Neural crest cell (in vitro differentiated cells): ENCODE measurements around the gene SC5D. TPM values are rescaled to one million over a fixed set of nuclear protein-coding genes. Genes with fewer than 3 reads are reported as not detected.

Experiments
- DNase-seq: peaks from one replicate; pipeline ENCODE4 v3.0.0; 2021; ENCODE audit warnings: low read depth, mixed read lengths, low spot score
- H3K27ac Mint-ChIP-seq: one replicate; pipeline ENCODE4 v1.8.0; 2021; ENCODE audit warnings: mild to moderate bottlenecking, mixed read lengths; ENCODE audit not compliant: unreplicated experiment
- H3K27me3 Mint-ChIP-seq: 2 replicates; pipeline ENCODE4 v1.8.0; 2021; ENCODE audit warnings: low read depth, mild to moderate bottlenecking, mixed read lengths
- H3K36me3 Mint-ChIP-seq: 2 replicates; pipeline ENCODE4 v1.8.0; 2021; ENCODE audit warnings: low read depth, mild to moderate bottlenecking, mixed read lengths
- H3K4me1 Mint-ChIP-seq: 2 replicates; pipeline ENCODE4 v1.8.0; 2021; ENCODE audit warnings: mixed read lengths
- H3K4me3 Mint-ChIP-seq: one replicate; pipeline ENCODE4 v1.8.0; 2021; ENCODE audit warnings: mild to moderate bottlenecking, mixed read lengths
- H3K9me3 Mint-ChIP-seq: 2 replicates; pipeline ENCODE4 v1.8.0; 2021; ENCODE audit warnings: mixed read lengths
- total RNA-seq: library from RNA; stranded (reverse); gene quantifications from 2 replicates; pipeline ENCODE4 v1.2.1, GENCODE V29; 2021
- TF ChIP-seq, protein P1 (sequence below): fragments of 200-600 bp; sonication (generic); conservative IDR thresholded peaks from 2 replicates; pipeline ENCODE4 v1.5.0; 2021; ENCODE audit warnings: antibody characterized with exemption, mild to moderate bottlenecking

Gene SC5D
- total RNA-seq, 1 donor from 2014 or later: 76.4 TPM

DNA sequence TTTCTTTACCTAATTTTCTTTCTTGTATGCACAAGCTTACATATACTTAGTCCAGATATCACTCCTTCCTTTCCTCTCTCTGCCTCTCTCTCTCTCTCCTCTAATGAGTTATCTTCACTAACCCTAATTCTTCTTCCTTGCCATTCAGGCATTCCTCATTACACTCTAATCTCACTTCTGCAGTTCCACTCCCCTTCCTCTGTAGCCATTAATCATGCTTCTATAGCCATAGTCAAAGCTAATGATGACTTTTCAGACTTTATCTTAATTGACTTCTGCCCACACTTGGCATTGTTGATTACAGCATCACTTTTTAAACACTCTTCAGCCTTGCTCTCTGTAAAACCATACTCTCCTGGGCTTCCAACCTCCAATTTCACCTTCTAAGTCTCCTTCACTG lies 35.3 kb upstream of the SC5D start:
- Mint-ChIP-seq H3K9me3 (peaks cover 16% of the 10 kb centered on the region), H3K4me3 (no peak overlapping the region), H3K36me3 (peaks cover 7% of the 10 kb centered on the region), H3K27ac (no peak overlapping the region), H3K27me3 (no peaks in the 10 kb centered on the region), H3K4me1 (no peaks in the 10 kb centered on the region)
- no peak for DNase-seq
- TF ChIP-seq, protein P1, sequence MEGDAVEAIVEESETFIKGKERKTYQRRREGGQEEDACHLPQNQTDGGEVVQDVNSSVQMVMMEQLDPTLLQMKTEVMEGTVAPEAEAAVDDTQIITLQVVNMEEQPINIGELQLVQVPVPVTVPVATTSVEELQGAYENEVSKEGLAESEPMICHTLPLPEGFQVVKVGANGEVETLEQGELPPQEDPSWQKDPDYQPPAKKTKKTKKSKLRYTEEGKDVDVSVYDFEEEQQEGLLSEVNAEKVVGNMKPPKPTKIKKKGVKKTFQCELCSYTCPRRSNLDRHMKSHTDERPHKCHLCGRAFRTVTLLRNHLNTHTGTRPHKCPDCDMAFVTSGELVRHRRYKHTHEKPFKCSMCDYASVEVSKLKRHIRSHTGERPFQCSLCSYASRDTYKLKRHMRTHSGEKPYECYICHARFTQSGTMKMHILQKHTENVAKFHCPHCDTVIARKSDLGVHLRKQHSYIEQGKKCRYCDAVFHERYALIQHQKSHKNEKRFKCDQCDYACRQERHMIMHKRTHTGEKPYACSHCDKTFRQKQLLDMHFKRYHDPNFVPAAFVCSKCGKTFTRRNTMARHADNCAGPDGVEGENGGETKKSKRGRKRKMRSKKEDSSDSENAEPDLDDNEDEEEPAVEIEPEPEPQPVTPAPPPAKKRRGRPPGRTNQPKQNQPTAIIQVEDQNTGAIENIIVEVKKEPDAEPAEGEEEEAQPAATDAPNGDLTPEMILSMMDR: no peak

DNA sequence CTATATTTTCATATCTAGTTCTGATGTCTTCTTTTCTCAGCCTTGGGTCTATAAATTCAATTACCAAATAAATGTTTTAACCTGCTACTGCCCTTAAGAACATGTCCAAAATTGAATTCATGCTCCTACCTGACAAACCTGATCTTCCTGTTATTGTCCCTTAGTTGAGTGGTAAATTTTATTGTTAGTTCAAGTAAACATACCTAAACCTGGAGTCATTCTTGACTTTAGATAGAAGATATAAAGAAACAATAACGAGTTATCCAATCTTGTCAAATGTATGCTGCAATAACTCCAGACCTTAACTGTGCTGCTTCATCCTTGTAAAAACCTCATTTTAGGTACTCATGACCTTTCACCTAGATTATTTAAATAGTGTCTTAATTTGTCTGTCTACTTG lies 34.6 kb upstream of the SC5D start:
- Mint-ChIP-seq H3K27ac (no peak overlapping the region), H3K9me3 (peaks cover 19% of the 10 kb centered on the region), H3K4me1 (no peaks in the 10 kb centered on the region), H3K4me3 (no peak overlapping the region), H3K27me3 (no peaks in the 10 kb centered on the region), H3K36me3 (peaks cover 9% of the 10 kb centered on the region)
- TF ChIP-seq, protein P1: no peak
- DNase-seq: no peak

DNA sequence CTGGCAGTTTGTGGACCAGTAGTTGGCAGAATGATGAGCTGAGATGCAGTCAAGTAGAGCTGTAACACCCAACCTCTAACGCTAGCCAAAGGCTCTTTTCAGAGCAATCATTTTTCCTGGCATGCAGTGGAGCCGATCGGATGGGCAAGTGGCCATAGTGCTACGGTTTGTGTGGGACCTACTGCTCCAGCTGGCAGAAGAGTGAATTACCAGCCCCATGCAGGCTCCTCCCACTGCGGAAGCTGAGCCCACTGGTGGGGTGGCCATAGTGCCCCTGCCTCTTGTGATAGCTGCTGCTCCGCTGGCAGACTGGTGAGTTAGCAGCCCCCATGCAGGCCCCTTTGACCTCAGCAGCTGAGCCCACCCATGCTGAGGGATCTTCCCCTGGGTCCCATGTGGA lies 27.0 kb upstream of the SC5D start:
- no peak for DNase-seq
- TF ChIP-seq, protein P1: no peak
- Mint-ChIP-seq H3K27ac (no peak overlapping the region), H3K36me3 (peaks cover 8% of the 10 kb centered on the region), H3K27me3 (no peaks in the 10 kb centered on the region), H3K9me3 (peaks cover 20% of the 10 kb centered on the region), H3K4me1 (peaks cover 21% of the 10 kb centered on the region), H3K4me3 (no peak overlapping the region)

DNA sequence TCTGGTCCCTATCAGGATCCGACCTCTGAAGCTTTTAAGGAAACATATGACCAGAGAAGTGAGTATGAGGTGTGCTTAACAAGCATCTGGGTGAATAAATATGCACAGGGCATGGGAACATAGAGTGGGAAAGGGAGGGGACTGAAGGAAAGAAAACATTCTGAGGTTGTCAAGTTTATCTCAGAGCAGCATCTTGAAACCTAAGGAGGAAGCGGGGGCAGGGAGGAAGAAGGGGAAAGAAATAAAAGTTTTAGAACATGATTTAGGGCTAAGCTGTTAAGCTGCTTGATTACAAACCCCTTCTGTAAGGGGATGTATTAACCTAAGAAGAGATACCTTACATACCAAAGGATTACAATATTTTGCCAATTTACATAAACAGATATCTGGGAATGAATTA lies 24.0 kb upstream of the SC5D start:
- TF ChIP-seq, protein P1: no peak
- peaks cover 7% of the 10 kb centered on the region for H3K9me3 Mint-ChIP-seq
- H3K4me1 Mint-ChIP-seq: peaks cover 27% of the 10 kb centered on the region
- H3K36me3 Mint-ChIP-seq: no peaks in the 10 kb centered on the region
- no peak overlapping the region for H3K4me3 Mint-ChIP-seq
- no peak overlapping the region for H3K27ac Mint-ChIP-seq
- H3K27me3 Mint-ChIP-seq: no peaks in the 10 kb centered on the region
- no peak for DNase-seq

DNA sequence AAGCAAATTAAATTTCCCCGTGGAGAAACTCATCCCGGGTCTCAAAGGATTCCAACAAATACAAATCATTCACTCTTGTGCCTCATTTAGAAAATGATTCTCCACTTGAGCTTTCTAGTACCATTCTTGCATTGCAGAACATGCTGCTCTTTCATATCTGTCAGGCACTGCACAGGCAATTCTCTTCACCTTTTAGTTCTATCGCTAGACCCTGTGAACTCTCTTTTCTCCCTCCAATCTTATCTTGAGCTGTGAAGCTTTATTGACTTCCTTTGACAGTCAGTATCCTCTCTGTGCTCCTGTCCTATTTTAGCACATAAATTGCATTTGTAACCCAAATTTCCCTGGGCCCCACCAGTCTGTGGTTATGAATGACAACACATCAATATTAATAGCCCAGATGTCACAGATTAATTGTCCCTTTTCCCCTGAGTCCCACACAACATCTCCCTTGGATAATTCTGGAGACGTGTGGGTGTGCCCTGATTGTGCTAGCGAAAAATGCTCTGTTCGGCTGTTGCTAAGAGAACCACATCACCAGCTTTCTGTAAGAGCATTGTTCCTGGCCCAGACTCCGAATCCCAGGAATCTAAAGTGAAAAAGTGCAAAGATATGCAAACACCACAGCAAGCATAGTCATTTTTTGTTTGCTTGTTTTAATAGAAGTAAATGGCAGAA lies 22.4 kb upstream of the SC5D start:
- Mint-ChIP-seq H3K27ac (peak overlapping the region; percentile 28), H3K4me3 (peak overlapping the region; percentile 29), H3K27me3 (no peaks in the 10 kb centered on the region), H3K4me1 (peaks cover 27% of the 10 kb centered on the region), H3K36me3 (no peaks in the 10 kb centered on the region), H3K9me3 (peaks cover 3% of the 10 kb centered on the region)
- TF ChIP-seq, protein P1: no peak
- DNase-seq: no peak
